ENCODE results near the gene CUBN.
"Not testable (repeated sequence)": the region's sequence is repeated elsewhere in the genome, so short reads cannot be mapped to it uniquely, and the experiment has no call there.

DNA sequence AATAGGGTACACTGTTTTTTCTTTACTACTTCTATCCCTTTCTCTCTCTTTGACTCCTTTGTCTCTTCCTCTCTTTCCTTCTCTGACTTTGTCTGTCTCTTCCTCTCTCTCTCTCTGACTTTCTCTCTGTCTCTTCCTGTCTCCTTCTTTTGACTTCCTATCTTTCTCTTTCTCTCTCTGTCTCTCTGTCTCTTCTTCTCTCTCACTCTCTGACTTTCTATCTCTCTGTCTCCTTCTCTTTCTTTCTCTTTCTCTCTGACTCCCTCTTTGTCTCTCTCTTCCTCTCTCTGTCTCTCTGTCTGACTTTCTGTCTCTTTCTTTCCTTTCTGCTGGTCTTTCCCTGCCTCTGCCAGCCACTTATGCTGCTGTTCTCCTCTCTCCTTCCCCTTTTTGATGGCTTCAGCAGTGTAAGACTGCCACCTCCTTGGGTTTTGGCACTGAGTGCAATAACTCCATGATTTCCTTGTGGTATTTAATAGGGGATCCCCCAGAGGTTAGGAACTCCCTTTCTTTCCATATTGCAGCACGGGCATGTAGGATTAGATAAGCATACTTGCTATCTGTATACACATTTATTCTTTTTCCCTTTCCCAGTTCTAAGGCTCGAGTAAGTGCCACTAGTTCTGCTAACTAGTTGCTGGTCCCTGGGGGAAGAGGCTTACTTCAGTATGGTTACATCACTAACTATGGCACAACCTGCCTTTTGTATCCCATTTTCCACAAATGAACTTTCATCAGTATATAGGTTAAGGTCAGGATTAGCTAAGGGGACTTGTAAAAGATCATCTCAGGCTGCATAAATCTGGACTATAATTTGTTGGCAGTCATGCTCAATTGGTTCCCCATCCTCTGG lies 116.3 kb downstream of the CUBN start:
- TF ChIP-seq, protein P1, sequence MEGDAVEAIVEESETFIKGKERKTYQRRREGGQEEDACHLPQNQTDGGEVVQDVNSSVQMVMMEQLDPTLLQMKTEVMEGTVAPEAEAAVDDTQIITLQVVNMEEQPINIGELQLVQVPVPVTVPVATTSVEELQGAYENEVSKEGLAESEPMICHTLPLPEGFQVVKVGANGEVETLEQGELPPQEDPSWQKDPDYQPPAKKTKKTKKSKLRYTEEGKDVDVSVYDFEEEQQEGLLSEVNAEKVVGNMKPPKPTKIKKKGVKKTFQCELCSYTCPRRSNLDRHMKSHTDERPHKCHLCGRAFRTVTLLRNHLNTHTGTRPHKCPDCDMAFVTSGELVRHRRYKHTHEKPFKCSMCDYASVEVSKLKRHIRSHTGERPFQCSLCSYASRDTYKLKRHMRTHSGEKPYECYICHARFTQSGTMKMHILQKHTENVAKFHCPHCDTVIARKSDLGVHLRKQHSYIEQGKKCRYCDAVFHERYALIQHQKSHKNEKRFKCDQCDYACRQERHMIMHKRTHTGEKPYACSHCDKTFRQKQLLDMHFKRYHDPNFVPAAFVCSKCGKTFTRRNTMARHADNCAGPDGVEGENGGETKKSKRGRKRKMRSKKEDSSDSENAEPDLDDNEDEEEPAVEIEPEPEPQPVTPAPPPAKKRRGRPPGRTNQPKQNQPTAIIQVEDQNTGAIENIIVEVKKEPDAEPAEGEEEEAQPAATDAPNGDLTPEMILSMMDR (IDR thresholded peaks at IDR 0.05) = not testable (repeated sequence)
- TF ChIP-seq POLR2A (IDR thresholded peaks at IDR 0.05) = not testable (repeated sequence)

Measured in tibial nerve (tissue), 3 donors.